ENCODE results near the gene LRRC61.

LRRC61 gene

DNA sequence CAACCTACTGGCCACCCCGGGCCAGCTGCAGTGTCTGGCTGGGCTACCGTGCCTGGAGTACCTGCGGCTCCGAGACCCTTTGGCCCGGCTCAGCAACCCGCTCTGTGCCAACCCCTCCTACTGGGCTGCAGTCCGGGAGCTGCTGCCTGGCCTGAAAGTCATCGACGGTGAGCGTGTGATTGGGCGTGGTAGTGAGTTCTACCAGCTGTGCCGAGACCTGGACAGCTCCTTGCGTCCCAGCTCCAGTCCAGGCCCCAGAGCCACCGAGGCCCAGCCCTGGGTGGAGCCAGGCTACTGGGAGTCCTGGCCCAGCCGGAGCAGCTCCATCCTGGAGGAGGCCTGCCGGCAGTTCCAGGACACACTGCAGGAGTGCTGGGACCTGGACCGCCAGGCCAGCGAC lies 14.0 kb downstream of the LRRC61 start:
- POLR2A ChIA-PET, result no interaction called here
- DNase-seq (ENCODE audit: extremely low spot score), result no peak
- CTCF ChIA-PET, result interaction anchor here (1.1 to 1.8 kb wide), 2 partner anchors 9 to 19 kb away, joined by 4 to 7 read pairs; no protein-coding TSS in a partner anchor
- TF ChIP-seq, protein P1, sequence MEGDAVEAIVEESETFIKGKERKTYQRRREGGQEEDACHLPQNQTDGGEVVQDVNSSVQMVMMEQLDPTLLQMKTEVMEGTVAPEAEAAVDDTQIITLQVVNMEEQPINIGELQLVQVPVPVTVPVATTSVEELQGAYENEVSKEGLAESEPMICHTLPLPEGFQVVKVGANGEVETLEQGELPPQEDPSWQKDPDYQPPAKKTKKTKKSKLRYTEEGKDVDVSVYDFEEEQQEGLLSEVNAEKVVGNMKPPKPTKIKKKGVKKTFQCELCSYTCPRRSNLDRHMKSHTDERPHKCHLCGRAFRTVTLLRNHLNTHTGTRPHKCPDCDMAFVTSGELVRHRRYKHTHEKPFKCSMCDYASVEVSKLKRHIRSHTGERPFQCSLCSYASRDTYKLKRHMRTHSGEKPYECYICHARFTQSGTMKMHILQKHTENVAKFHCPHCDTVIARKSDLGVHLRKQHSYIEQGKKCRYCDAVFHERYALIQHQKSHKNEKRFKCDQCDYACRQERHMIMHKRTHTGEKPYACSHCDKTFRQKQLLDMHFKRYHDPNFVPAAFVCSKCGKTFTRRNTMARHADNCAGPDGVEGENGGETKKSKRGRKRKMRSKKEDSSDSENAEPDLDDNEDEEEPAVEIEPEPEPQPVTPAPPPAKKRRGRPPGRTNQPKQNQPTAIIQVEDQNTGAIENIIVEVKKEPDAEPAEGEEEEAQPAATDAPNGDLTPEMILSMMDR (IDR thresholded peaks at IDR 0.05; ENCODE audit: control extremely low read depth, extremely low read depth, low read depth, missing control alignments), result no peak

GRCh38 chr7:150337659-150338081 lies 14.5 kb downstream of the LRRC61 start:
- CTCF ChIA-PET, result interaction anchor here (1.1 to 1.8 kb wide), 3 partner anchors 9 to 19 kb away, joined by 3 to 7 read pairs (median 4); no protein-coding TSS in a partner anchor
- DNase-seq (ENCODE audit: extremely low spot score), result no peak
- POLR2A ChIA-PET, result no interaction called here
- TF ChIP-seq, protein P1 (IDR thresholded peaks at IDR 0.05; ENCODE audit: control extremely low read depth, extremely low read depth, low read depth, missing control alignments), result no peak

DNA sequence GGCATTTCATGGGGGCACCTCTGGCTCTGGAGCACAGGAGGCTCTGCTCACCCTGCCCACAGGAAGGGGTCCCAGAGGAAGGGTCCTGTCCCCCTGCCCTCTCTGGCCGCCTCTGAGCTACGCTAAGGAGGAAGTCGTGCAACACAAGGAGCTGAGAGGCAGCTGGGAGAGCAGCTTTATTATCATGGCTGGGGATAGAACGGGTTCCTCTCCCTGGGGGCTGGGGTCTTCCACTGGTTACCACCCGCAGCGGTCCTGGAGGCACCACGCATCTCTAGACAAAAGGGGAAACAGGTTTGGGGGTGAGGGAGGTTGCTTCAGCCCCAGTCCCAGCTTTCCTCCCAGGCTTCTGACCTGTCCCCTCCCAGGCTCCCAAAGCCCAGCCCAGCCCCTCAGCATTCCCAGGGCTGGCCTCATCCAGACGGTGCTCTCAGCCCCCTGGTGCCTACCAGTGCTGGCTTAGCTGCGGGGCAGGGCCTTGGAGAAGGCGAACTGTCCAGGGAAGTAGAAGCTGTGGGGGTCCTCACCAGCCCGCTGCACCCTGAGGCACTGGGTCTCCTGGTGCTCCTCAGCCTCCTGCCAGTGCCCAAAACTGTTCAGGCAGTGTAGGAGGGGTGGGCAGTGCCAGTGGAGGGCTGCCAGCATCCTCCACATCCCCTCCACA lies 15.1 kb downstream of the LRRC61 start:
- ChIA-PET CTCF (interaction anchor here (1.2 to 1.8 kb wide), 2 partner anchors 11 to 18 kb away, joined by 3 to 7 read pairs; no protein-coding TSS in a partner anchor), POLR2A (interaction anchor here (0.5 kb wide), 1 partner anchor 12 kb away, joined by 11 read pairs; no protein-coding TSS in a partner anchor)
- TF ChIP-seq, protein P1 (IDR thresholded peaks at IDR 0.05; ENCODE audit: control extremely low read depth, extremely low read depth, low read depth, missing control alignments), result no peak

GRCh38 chr7:150339409-150339809 lies 16.3 kb downstream of the LRRC61 start:
- ChIA-PET CTCF (interaction anchor here (1.3 kb wide), 1 partner anchor 10 kb away, joined by 3 read pairs; no protein-coding TSS in a partner anchor), POLR2A (no interaction called here)
- TF ChIP-seq, protein P1 (IDR thresholded peaks at IDR 0.05; ENCODE audit: control extremely low read depth, extremely low read depth, low read depth, missing control alignments), result no peak
- no peak for DNase-seq (ENCODE audit: extremely low spot score)

More for the DNA sequence above, 15.1 kb downstream of the LRRC61 start:
- DNase-seq (ENCODE audit: extremely low spot score), result no peak

GRCh38 chr7:150340024-150340749 lies 17.0 kb downstream of the LRRC61 start:
- TF ChIP-seq, protein P1 (IDR thresholded peaks at IDR 0.05; ENCODE audit: control extremely low read depth, extremely low read depth, low read depth, missing control alignments), result no peak
- no peak for DNase-seq (ENCODE audit: extremely low spot score)
- ChIA-PET POLR2A (interaction anchor here (1.1 kb wide), 1 partner anchor 14 kb away, joined by 4 read pairs; no protein-coding TSS in a partner anchor), CTCF (interaction anchor here (1.3 kb wide), 1 partner anchor 11 kb away, joined by 3 read pairs; no protein-coding TSS in a partner anchor)

- POLR2A ChIA-PET, result interaction anchor here (1.1 kb wide), 1 partner anchor 14 kb away, joined by 4 read pairs; no protein-coding TSS in a partner anchor
- TF ChIP-seq, protein P1 (IDR thresholded peaks at IDR 0.05; ENCODE audit: control extremely low read depth, extremely low read depth, low read depth, missing control alignments), result no peak
- no peak for DNase-seq (ENCODE audit: extremely low spot score)
- CTCF ChIA-PET, result interaction anchor here (1.3 kb wide), 1 partner anchor 12 kb away, joined by 3 read pairs; no protein-coding TSS in a partner anchor
These were observed 17.7 kb downstream of the LRRC61 start for GRCh38 chr7:150340875-150341262.
